IMR-90 (cell line): ENCODE measurements around the gene FADS6. TPM values are rescaled to one million over a fixed set of nuclear protein-coding genes. Genes with fewer than 3 reads are reported as not detected.
A peak's percentile ranks its signal among the peaks of the same experiment; 100 is the strongest.

Experiments used
- ATAC-seq: fragments of 200-7000 bp; cut with Tn5 transposase; 2 replicates; pipeline ENCODE4 v1.9.1; 2020; ENCODE audit warnings: low read depth, mild to moderate bottlenecking, moderate library complexity
- BruUV-seq: library from RNA; stranded (reverse); fragments of 400-500 nt; replicated peaks from 2 replicates; lab custom pipeline; 2021; lab: Mats Ljungman, UMichigan
- CTCF ChIA-PET: fragments of 300-600 bp; formaldehyde crosslinking; extraction: SDS; loops from one replicate; lab custom pipeline; 2021; ENCODE audit warnings: antibody characterized with exemption; lab: Yijun Ruan, JAX
- POLR2A ChIA-PET: fragments of 300-600 bp; sonication (Branson Sonifier 250); formaldehyde crosslinking; loops from one replicate; lab custom pipeline; 2022; ENCODE audit warnings: antibody characterized with exemption; ENCODE audit not compliant: unreplicated experiment; lab: Charles Lee
- DNase-seq: peaks from one replicate; pipeline ENCODE4 v3.0.0; 2013
- H2AFZ ChIP-seq: replicated peaks from 2 replicates; pipeline ENCODE3; 2013; ENCODE audit warnings: low read length, mild to moderate bottlenecking; ENCODE audit not compliant: poor library complexity
- H2AK5ac ChIP-seq: 2 replicates; pipeline ENCODE4 v1.6.1; 2013; ENCODE audit warnings: low read depth, low read length, inconsistent platforms
- H2AK9ac ChIP-seq: replicated peaks from 2 replicates; pipeline ENCODE3; 2013; ENCODE audit warnings: mild to moderate bottlenecking, low read depth, low read length, moderate library complexity; ENCODE audit not compliant: poor library complexity
- H2BK120ac ChIP-seq: 2 replicates; pipeline ENCODE4 v1.6.1; 2013; ENCODE audit warnings: low read depth, low read length, inconsistent platforms
- H2BK15ac ChIP-seq: 3 replicates; pipeline ENCODE4 v1.6.1; 2013; ENCODE audit warnings: low read depth, low read length, inconsistent platforms
- H2BK20ac ChIP-seq: 2 replicates; pipeline ENCODE4 v1.6.1; 2013; ENCODE audit warnings: low read depth, mild to moderate bottlenecking, inconsistent platforms, low read length, moderate library complexity
- H2BK5ac ChIP-seq: 2 replicates; pipeline ENCODE4 v1.6.1; 2013; ENCODE audit warnings: mild to moderate bottlenecking, low read depth, low read length, inconsistent platforms; ENCODE audit not compliant: poor library complexity, severe bottlenecking
- H3K14ac ChIP-seq: replicated peaks from 2 replicates; pipeline ENCODE4 v1.6.1; 2013; ENCODE audit warnings: low read depth, low read length, inconsistent platforms
- H3K18ac ChIP-seq: 2 replicates; pipeline ENCODE4 v1.6.1; 2013; ENCODE audit warnings: low read depth, low read length, control low read depth
- H3K23ac ChIP-seq: 2 replicates; pipeline ENCODE4 v1.6.1; 2013; ENCODE audit warnings: low read depth, low read length, inconsistent platforms
- H3K27ac ChIP-seq: 2 replicates; pipeline ENCODE4 v1.5.1; 2013; ENCODE audit warnings: mild to moderate bottlenecking, control low read depth, low read length; ENCODE audit not compliant: insufficient read depth
- H3K27me3 ChIP-seq: 2 replicates; pipeline ENCODE4 v1.6.1; 2013; ENCODE audit warnings: low read length; ENCODE audit not compliant: control insufficient read depth, insufficient read depth
- H3K36me3 ChIP-seq: 2 replicates; pipeline ENCODE4 v1.6.1; 2013; ENCODE audit warnings: low read length, mixed read lengths; ENCODE audit not compliant: control insufficient read depth, insufficient read depth
- H3K4ac ChIP-seq: 2 replicates; pipeline ENCODE4 v1.6.1; 2013; ENCODE audit warnings: low read depth, low read length, inconsistent platforms
- H3K4me1 ChIP-seq: 2 replicates; pipeline ENCODE4 v1.6.1; 2013; ENCODE audit warnings: low read length, mixed read lengths; ENCODE audit not compliant: control insufficient read depth, insufficient read depth
- H3K4me2 ChIP-seq: 2 replicates; pipeline ENCODE4 v1.6.1; 2013; ENCODE audit warnings: low read depth, mild to moderate bottlenecking, control low read depth, low read length, moderate library complexity
- H3K4me3 ChIP-seq: 2 replicates; pipeline ENCODE4 v1.5.1; 2013; ENCODE audit warnings: low read depth, mild to moderate bottlenecking, control low read depth, low read length, moderate library complexity; ENCODE audit not compliant: insufficient read depth
- H3K56ac ChIP-seq: 2 replicates; pipeline ENCODE4 v1.6.1; 2013; ENCODE audit warnings: low read length, inconsistent platforms; ENCODE audit not compliant: insufficient read depth; ENCODE audit errors: extremely low read depth
- H3K79me1 ChIP-seq, 2 experiments: 2 replicates each; pipeline ENCODE4 v1.6.1; 2013; ENCODE audit warnings: low read length in 2 of 2, inconsistent platforms in 1 of 2, low read depth in 1 of 2
- H3K9ac ChIP-seq: 2 replicates; pipeline ENCODE4 v1.6.1; 2013; ENCODE audit warnings: low read depth, low read length, control low read depth
- H3K9me1 ChIP-seq: 2 replicates; pipeline ENCODE4 v1.6.1; 2013; ENCODE audit warnings: low read length, inconsistent platforms; ENCODE audit not compliant: insufficient read depth
- H3K9me3 ChIP-seq: 2 replicates; pipeline ENCODE4 v1.6.1; 2013; ENCODE audit warnings: low read length; ENCODE audit not compliant: control insufficient read depth, insufficient read depth
- H4K20me1 ChIP-seq: 2 replicates; pipeline ENCODE4 v1.6.1; 2013; ENCODE audit warnings: low read length, inconsistent platforms; ENCODE audit not compliant: insufficient read depth
- H4K5ac ChIP-seq: 2 replicates; pipeline ENCODE4 v1.6.1; 2013; ENCODE audit warnings: mild to moderate bottlenecking, low read depth, low read length, control low read depth
- H4K8ac ChIP-seq, 2 experiments: 2 replicates each; pipeline ENCODE4 v1.6.1; 2013; ENCODE audit warnings: low read depth in 2 of 2, low read length in 2 of 2, control low read depth in 1 of 2, inconsistent platforms in 1 of 2
- H4K91ac ChIP-seq: 2 replicates; pipeline ENCODE4 v1.6.1; 2013; ENCODE audit warnings: low read depth, low read length, inconsistent platforms; ENCODE audit not compliant: insufficient read depth
- BHLHE40 ChIP-seq: fragments of 150-350 bp; IDR thresholded peaks from 2 replicates; pipeline ENCODE4 v1.6.1; 2016; ENCODE audit warnings: mild to moderate bottlenecking, low read depth, low read length
- CEBPB ChIP-seq: IDR thresholded peaks from 2 replicates; pipeline ENCODE4 v1.6.1; 2012; ENCODE audit warnings: low read depth, low read length, improper control_type of control experiment
- CTCF ChIP-seq: conservative IDR thresholded peaks from 2 replicates; pipeline ENCODE4 v1.5.1; 2012; ENCODE audit warnings: mild to moderate bottlenecking, low read depth, low read length, improper control_type of control experiment
- ELK1 ChIP-seq: fragments of 150-350 bp; IDR thresholded peaks from 2 replicates; pipeline ENCODE4 v1.6.1; 2016; ENCODE audit warnings: low read depth, mild to moderate bottlenecking, low read length, moderate library complexity, borderline replicate concordance
- FOS ChIP-seq: fragments of 150-350 bp; IDR thresholded peaks from 2 replicates; pipeline ENCODE4 v1.6.1; 2016; ENCODE audit warnings: low read depth, low read length
- MAFK ChIP-seq: IDR thresholded peaks from 2 replicates; pipeline ENCODE4 v1.6.1; 2012; ENCODE audit warnings: low read depth, low read length, improper control_type of control experiment
- MXI1 ChIP-seq: IDR thresholded peaks from 2 replicates; pipeline ENCODE4 v1.6.1; 2012; ENCODE audit warnings: low read depth, mild to moderate bottlenecking, low read length, moderate library complexity, borderline replicate concordance
- RCOR1 ChIP-seq: IDR thresholded peaks from 2 replicates; pipeline ENCODE4 v1.6.1; 2012; ENCODE audit warnings: mild to moderate bottlenecking, low read length, improper control_type of control experiment; ENCODE audit not compliant: insufficient replicate concordance
- RFX5 ChIP-seq: IDR thresholded peaks from 2 replicates; pipeline ENCODE4 v1.8.0; 2012; ENCODE audit warnings: low read depth, mild to moderate bottlenecking, low read length, moderate library complexity
- SMC3 ChIP-seq: fragments of 150-350 bp; IDR thresholded peaks from 2 replicates; pipeline ENCODE4 v1.6.1; 2016; ENCODE audit warnings: low read depth, mild to moderate bottlenecking, antibody characterized with exemption, low read length, moderate library complexity
- USF2 ChIP-seq: fragments of 150-350 bp; IDR thresholded peaks from 2 replicates; pipeline ENCODE4 v1.6.1; 2017; ENCODE audit warnings: mild to moderate bottlenecking, antibody characterized with exemption, low read length, low read depth
- WGBS, 2 experiments: methylation state at CpG; one replicate each; pipeline versions ENCODE4 v1.1.5 to v1.1.7; 2013; ENCODE audit warnings: missing lambda C conversion rate in 2 of 2; ENCODE audit not compliant: insufficient read length in 1 of 2; ENCODE audit errors: extremely low coverage in 2 of 2; 5-methylcytosine and 5-hydroxymethylcytosine counted together
- dilution Hi-C: fragments of 300-500 bp; cut with HindIII; formaldehyde crosslinking; loops from one replicate; pipeline ENCODE4 v1.14.3; 2018; ENCODE audit warnings: low sequenced_read_pairs; ENCODE audit not compliant: unreplicated experiment
- in situ Hi-C: fragments of 300-500 bp; cut with MboI; formaldehyde crosslinking; loops from 3 replicates; pipeline ENCODE4 v1.14.3; 2019; ENCODE audit warnings: low sequenced_read_pairs, inconsistent platforms, mixed read lengths
- intact Hi-C: fragments of 100-400 bp; cut with micrococcal nuclease; formaldehyde crosslinking; loops from 2 replicates; pipeline ENCODE4 v1.10.0; 2022
- polyA plus RNA-seq, 3 experiments: library from polyadenylated mRNA; depleted of rRNA; stranded (reverse); fragments of >200 nt; gene quantifications; 2 replicates each; pipeline ENCODE4 v1.2.3, GENCODE V29; 2012; ENCODE audit warnings: low replicate concordance in 1 of 3
- total RNA-seq: library from RNA; depleted of rRNA; stranded (reverse); fragments of >200 nt; gene quantifications from 2 replicates; pipeline ENCODE4 v1.2.3, GENCODE V29; 2012

Gene FADS6
- total and polyA plus RNA-seq, 2 of the 4 experiments (the other 2 are of a cell fraction), result not detected

- H3K23ac ChIP-seq, result no peak overlapping the region; the same call in 1 of the 2 replicates
- H4K5ac ChIP-seq, result no peak overlapping the region
- no peak for TF ChIP-seq MXI1
- no peak for TF ChIP-seq FOS
- no peak for TF ChIP-seq USF2
- no peak for TF ChIP-seq BHLHE40
- no peak for TF ChIP-seq CTCF
- no peak for TF ChIP-seq SMC3
- no peak for TF ChIP-seq CEBPB
- no peak for TF ChIP-seq RCOR1
- no peak for TF ChIP-seq RFX5
- no peak for TF ChIP-seq ELK1
- TF ChIP-seq MAFK, result no peak
- peaks cover 24% of the 10 kb centered on the region for H3K27me3 ChIP-seq
- no peaks in the 10 kb centered on the region for H4K20me1 ChIP-seq
- ChIA-PET CTCF (no interaction called here), POLR2A (no interaction called here)
- no peak overlapping the region for H2BK20ac ChIP-seq
- H2BK15ac ChIP-seq, result no peak overlapping the region
- dilution Hi-C loops (no loop called here), in situ Hi-C loops (no loop called here), intact Hi-C loops (no loop called here)
- no peak overlapping the region for H3K4ac ChIP-seq
- H3K9ac ChIP-seq, result no peak overlapping the region
- H4K91ac ChIP-seq, result no peak overlapping the region
- no peak overlapping the region for H3K56ac ChIP-seq
- H2BK5ac ChIP-seq, result no peak overlapping the region
- no peak for ATAC-seq
- peaks cover 11% of the 10 kb centered on the region for H3K4me1 ChIP-seq
- 30% methylated on average over 2 of the region's 6 CpGs; no CpG with 5 or more reads in 1 of the 2 experiments for WGBS, 2 experiments
- BruUV-seq, result no TSS peak
- no peak overlapping the region for H3K18ac ChIP-seq
- no peaks in the 10 kb centered on the region for H3K9me3 ChIP-seq
- no peak overlapping the region for H3K4me3 ChIP-seq
- H3K14ac ChIP-seq, result no peak overlapping the region
- no peak overlapping the region for H2BK120ac ChIP-seq
- H3K27ac ChIP-seq, result no peak overlapping the region
- H4K8ac ChIP-seq, result no peak overlapping the region
- H3K36me3 ChIP-seq, result no peaks in the 10 kb centered on the region
- no peak overlapping the region for H2AK9ac ChIP-seq
- H3K79me1 ChIP-seq, result peaks cover 15 to 24% of the 10 kb centered on the region in 2 experiments; a peak in 3 of 4 replicates
- no peak for DNase-seq
- no peak overlapping the region for H2AK5ac ChIP-seq
- H3K9me1 ChIP-seq, result peaks cover 14% of the 10 kb centered on the region
- H2AFZ ChIP-seq, result peak overlapping the region; percentile 5
- no peak overlapping the region for H3K4me2 ChIP-seq
These were observed 17.3 kb downstream of the FADS6 start for GRCh38 chr17:74875977-74876593.
